GM12801 (cell line): ENCODE measurements around the gene PTPN13.

Experiments
- CTCF ChIP-seq: IDR thresholded peaks from one replicate; pipeline ENCODE4 v1.5.1; 2011; ENCODE audit warnings: control low read depth; ENCODE audit not compliant: insufficient read length; ENCODE audit errors: extremely low read depth

The PTPN13 gene

GRCh38 chr4:86594559-86595425 is 677 bp downstream of the PTPN13 start:
- no peak for TF ChIP-seq CTCF

GRCh38 chr4:86595426-86595805 is 1.3 kb downstream of the PTPN13 start:
- TF ChIP-seq CTCF: no peak

- TF ChIP-seq CTCF: no peak
Measured at GRCh38 chr4:86596807-86597206, 2.7 kb downstream of the PTPN13 start.

GRCh38 chr4:86600007-86600653 is 6.0 kb downstream of the PTPN13 start:
- TF ChIP-seq CTCF: no peak

- TF ChIP-seq CTCF: no peak
Measured at GRCh38 chr4:86603311-86603885, 9.3 kb downstream of the PTPN13 start.

GRCh38 chr4:86606809-86607208 is 12.7 kb downstream of the PTPN13 start:
- TF ChIP-seq CTCF: no peak

- TF ChIP-seq CTCF: no peak
Measured at GRCh38 chr4:86608757-86609375, 14.8 kb downstream of the PTPN13 start.
